BLaER1 (cell line): ENCODE data around the gene ERC2.

Experiments used
- H3K27ac ChIP-seq: shearing (Covaris generic); formaldehyde crosslinking; 2 replicates; pipeline ENCODE4 v1.8.1; 2022
- H3K27me3 ChIP-seq: shearing (Covaris generic); formaldehyde crosslinking; 2 replicates; pipeline ENCODE4 v1.8.1; 2022
- H3K36me3 ChIP-seq: shearing (Covaris generic); formaldehyde crosslinking; 2 replicates; pipeline ENCODE4 v1.8.1; 2022
- H3K4me1 ChIP-seq: shearing (Covaris generic); formaldehyde crosslinking; 2 replicates; pipeline ENCODE4 v1.8.1; 2022
- H3K4me2 ChIP-seq: shearing (Covaris generic); formaldehyde crosslinking; 2 replicates; pipeline ENCODE4 v1.8.1; 2022
- H3K4me3 ChIP-seq: shearing (Covaris generic); formaldehyde crosslinking; 2 replicates; pipeline ENCODE4 v1.8.1; 2022
- H3K9ac ChIP-seq: shearing (Covaris generic); formaldehyde crosslinking; 2 replicates; pipeline ENCODE4 v1.8.1; 2022
- H3K9me3 ChIP-seq: shearing (Covaris generic); formaldehyde crosslinking; 2 replicates; pipeline ENCODE4 v1.8.1; 2022
- H4K20me1 ChIP-seq: shearing (Covaris generic); formaldehyde crosslinking; 2 replicates; pipeline ENCODE4 v1.8.1; 2022
- Cebpa-rat ChIP-seq: shearing (Covaris generic); IDR thresholded peaks from 2 replicates; pipeline ENCODE4 v1.8.1; 2022

Gene ERC2

DNA sequence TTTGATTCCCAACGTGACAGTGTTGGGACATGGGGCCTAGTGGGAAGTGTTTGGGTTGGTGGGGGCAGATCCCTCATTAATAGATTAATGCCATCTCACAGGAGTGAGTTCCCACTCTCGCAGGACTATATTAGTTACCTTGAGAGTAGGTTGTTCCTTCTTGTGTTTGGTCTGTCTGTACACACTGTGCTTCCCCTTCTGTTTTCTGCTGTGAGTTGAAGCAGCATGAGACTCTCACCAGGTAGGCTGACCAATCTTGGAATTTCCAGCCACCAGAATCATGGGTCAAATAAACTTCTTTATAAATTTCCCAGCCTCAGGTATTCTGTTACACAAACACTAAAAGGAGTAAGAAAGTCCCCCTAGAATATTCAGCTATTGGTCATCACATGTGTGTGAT, 145.4 kb downstream of the ERC2 start:
- H3K4me1 ChIP-seq, result peaks cover 56% of the 10 kb centered on the region
- no peaks in the 10 kb centered on the region for H4K20me1 ChIP-seq
- no peak overlapping the region for H3K27ac ChIP-seq
- no peaks in the 10 kb centered on the region for H3K9me3 ChIP-seq
- H3K4me3 ChIP-seq, result no peak overlapping the region
- TF ChIP-seq Cebpa-rat, result no peak
- peak overlapping the region; percentile 50; the same call in 1 of the 2 replicates for H3K4me2 ChIP-seq
- H3K27me3 ChIP-seq, result no peaks in the 10 kb centered on the region
- no peak overlapping the region for H3K9ac ChIP-seq
- no peaks in the 10 kb centered on the region for H3K36me3 ChIP-seq

DNA sequence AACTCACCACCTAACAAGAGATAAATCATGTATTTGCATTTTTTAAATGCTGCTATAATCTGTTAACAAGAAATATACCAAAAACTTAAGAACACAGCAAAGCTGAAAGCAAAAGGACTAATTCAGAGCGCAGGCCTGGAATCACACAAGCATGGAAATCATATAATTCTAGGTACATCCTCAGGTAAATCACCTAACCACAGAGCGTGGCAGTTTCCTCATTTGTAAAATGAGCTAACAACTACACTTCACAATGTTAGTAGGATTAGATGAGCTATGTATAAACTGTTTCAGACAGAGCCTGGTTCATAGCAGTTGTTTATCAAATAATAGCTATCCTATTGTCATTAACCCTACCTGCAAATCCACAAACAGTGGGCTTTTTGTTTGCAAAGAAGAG, 146.4 kb downstream of the ERC2 start:
- peaks cover 56% of the 10 kb centered on the region for H3K4me1 ChIP-seq
- no peak for TF ChIP-seq Cebpa-rat
- H3K27ac ChIP-seq, result no peak overlapping the region
- H3K4me3 ChIP-seq, result no peak overlapping the region
- H3K27me3 ChIP-seq, result no peaks in the 10 kb centered on the region
- H4K20me1 ChIP-seq, result no peaks in the 10 kb centered on the region
- peak overlapping the region; percentile 50 for H3K4me2 ChIP-seq
- H3K9me3 ChIP-seq, result no peaks in the 10 kb centered on the region
- no peak overlapping the region for H3K9ac ChIP-seq
- H3K36me3 ChIP-seq, result no peaks in the 10 kb centered on the region

DNA sequence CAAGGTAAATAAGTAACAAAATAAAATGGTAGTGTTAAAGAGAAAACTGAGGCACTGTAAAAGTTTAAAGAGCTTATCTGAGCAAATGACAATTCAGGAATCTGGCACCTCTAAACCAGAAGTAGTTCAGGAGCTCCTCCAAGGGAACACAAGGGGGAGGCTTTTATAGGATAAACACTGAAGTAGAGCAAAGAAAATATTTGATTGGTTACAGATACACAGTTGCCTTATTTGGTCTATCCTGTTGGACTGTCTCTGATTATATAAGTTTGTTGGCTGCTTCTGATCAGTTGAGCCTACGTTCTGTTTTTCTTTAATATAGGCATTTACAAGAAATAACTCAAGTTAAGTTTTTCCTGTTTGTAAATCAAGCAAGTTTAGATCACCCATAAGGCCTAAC, 146.9 kb downstream of the ERC2 start:
- Histone ChIP-seq H3K36me3 (no peaks in the 10 kb centered on the region), H3K4me3 (no peak overlapping the region), H3K4me2 (peak overlapping the region; percentile 50), H3K9ac (no peak overlapping the region), H4K20me1 (no peaks in the 10 kb centered on the region), H3K27ac (no peak overlapping the region), H3K27me3 (no peaks in the 10 kb centered on the region), H3K9me3 (no peaks in the 10 kb centered on the region), H3K4me1 (peaks cover 56% of the 10 kb centered on the region)
- no peak for TF ChIP-seq Cebpa-rat

DNA sequence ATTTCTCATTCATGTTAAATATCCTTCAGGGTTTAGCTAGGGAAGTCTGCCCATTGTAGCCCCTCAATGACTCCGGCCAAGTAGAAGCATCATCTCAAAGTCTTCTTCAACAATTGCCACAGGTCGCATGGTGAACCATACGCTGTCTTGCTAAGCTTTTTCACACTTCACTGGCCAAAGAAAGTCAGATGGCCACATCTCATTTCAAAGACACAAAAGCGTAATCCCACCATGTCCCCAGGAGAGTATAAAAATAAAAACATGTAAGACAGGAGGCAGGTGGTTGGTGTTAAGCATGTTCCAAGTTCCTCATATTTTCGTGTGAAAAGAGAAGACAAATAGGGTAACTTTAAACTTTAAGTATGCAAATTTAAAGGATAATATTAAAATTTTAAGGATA, 147.4 kb downstream of the ERC2 start:
- Histone ChIP-seq H3K4me2 (peak overlapping the region; percentile 50), H3K9ac (no peak overlapping the region)

DNA sequence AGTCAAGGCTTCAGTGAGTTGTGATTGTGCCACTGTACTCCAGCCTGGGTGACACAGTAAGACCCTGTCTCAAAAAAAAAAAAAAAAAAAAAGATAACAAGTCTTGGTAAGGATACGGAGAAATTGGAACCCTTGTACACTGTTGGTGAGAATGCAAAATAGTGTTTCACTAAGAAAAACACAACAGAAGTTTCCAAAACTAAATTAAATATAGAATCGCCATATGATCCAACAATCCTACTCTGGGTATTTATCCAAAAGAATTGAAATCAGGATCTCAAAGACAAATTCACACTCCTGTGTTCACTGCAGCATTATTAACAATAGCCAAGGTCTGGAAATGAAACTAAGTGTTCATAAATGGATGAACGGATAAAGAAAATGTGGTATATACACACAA, 149.4 kb downstream of the ERC2 start:
- Histone ChIP-seq H3K27me3 (no peaks in the 10 kb centered on the region), H3K9me3 (no peaks in the 10 kb centered on the region), H4K20me1 (no peaks in the 10 kb centered on the region), H3K4me1 (peaks cover 48% of the 10 kb centered on the region), H3K27ac (no peak overlapping the region), H3K4me2 (no peak overlapping the region), H3K4me3 (no peak overlapping the region), H3K36me3 (no peaks in the 10 kb centered on the region), H3K9ac (no peak overlapping the region)
- TF ChIP-seq Cebpa-rat, result no peak

More for the DNA sequence above, 147.4 kb downstream of the ERC2 start:
- Histone ChIP-seq H3K27me3 (no peaks in the 10 kb centered on the region), H4K20me1 (no peaks in the 10 kb centered on the region), H3K27ac (no peak overlapping the region), H3K4me1 (peaks cover 56% of the 10 kb centered on the region), H3K9me3 (no peaks in the 10 kb centered on the region), H3K36me3 (no peaks in the 10 kb centered on the region), H3K4me3 (no peak overlapping the region)
- TF ChIP-seq Cebpa-rat, result no peak

DNA sequence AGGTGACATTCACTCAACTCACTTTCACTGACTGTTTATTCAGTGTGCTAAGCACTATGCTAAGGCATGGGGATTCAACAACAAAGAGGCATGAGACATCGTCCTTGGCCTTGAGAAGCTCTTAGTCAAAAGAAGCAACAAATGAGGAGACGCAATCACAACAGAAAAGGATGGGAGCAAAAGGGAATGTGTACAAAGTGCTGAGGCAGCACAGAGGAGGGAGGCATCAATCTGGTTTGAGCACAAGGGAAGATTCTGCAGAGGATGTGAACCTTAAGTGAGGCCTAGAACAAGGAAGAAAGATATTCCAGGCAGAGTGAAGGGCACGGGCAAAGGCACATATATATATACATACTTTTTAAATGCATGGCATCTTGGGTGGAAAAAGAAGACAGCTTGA, 151.3 kb downstream of the ERC2 start:
- Histone ChIP-seq H3K27me3 (no peaks in the 10 kb centered on the region), H3K4me3 (no peak overlapping the region), H3K4me1 (peaks cover 28% of the 10 kb centered on the region), H3K27ac (no peak overlapping the region), H3K9me3 (no peaks in the 10 kb centered on the region), H3K4me2 (no peak overlapping the region), H4K20me1 (no peaks in the 10 kb centered on the region), H3K9ac (no peak overlapping the region), H3K36me3 (no peaks in the 10 kb centered on the region)
- TF ChIP-seq Cebpa-rat, result no peak

DNA sequence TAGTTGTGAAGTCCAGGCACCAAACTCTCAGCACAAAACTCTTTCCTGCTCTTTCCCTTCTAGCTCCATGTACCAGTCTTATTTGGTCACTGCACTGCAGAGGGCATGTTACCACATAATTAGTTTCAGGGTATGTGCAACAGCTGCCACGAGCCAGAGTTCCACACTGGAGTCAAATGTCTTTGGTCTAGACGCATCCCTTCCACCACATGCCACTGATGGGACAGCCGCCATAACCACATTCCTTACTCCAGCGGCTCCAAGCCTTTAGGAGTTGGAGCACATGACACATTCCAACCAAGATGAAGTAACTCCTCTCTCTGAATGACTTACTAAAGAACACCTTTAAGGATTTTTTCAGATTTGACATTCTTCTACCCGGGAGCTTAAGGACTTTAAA, 153.4 kb downstream of the ERC2 start:
- Histone ChIP-seq H3K27ac (no peak overlapping the region), H3K36me3 (no peaks in the 10 kb centered on the region), H3K9me3 (no peaks in the 10 kb centered on the region), H3K4me2 (no peak overlapping the region), H3K4me3 (no peak overlapping the region), H4K20me1 (no peaks in the 10 kb centered on the region), H3K9ac (no peak overlapping the region), H3K27me3 (no peaks in the 10 kb centered on the region), H3K4me1 (peaks cover 7% of the 10 kb centered on the region)
- no peak for TF ChIP-seq Cebpa-rat

DNA sequence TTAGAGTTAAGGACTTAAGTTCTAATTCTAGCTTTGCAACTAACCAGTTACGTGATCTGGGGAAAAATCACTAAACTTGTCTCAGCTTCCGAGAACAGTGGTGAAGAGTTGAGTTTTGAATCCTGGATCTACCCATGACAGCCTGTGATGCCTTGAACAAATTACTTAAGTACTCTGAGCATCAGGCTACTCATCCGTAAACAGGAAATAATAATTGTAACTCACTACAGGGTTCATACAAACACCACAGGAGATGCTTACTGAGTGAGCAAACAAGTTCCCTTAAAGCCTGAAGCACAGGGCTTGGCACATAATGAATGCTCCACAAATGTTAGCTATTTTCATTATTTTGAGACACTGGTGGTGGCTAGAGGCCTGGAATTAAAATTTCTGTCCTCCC, 158.8 kb downstream of the ERC2 start:
- Histone ChIP-seq H3K27ac (no peak overlapping the region), H3K4me2 (no peak overlapping the region), H3K4me1 (no peaks in the 10 kb centered on the region), H3K9ac (no peak overlapping the region), H3K27me3 (no peaks in the 10 kb centered on the region), H3K36me3 (no peaks in the 10 kb centered on the region), H3K9me3 (no peaks in the 10 kb centered on the region), H4K20me1 (no peaks in the 10 kb centered on the region), H3K4me3 (no peak overlapping the region)
- TF ChIP-seq Cebpa-rat, result no peak

DNA sequence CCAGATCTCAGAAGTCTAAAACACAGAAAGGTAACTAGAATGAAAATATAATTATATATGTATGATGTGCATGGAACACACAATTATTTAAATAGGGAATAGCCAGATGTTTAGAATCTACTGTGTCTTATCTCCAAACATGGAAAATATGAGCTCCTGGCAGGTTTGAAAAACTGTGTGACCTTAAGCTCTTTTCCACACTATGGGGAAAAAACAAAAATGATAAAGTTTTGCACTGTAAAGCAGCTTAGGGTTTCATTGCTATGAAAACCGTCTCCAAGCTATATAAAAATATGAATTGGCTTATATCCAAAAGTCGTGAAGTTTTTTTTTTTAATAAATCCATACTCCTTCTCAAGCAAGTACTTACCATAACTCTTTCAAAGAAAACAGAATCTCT, 159.8 kb downstream of the ERC2 start:
- Histone ChIP-seq H3K9ac (no peak overlapping the region), H3K36me3 (no peaks in the 10 kb centered on the region), H3K9me3 (no peaks in the 10 kb centered on the region), H4K20me1 (no peaks in the 10 kb centered on the region), H3K27ac (no peak overlapping the region), H3K4me3 (no peak overlapping the region), H3K4me2 (no peak overlapping the region), H3K4me1 (no peaks in the 10 kb centered on the region), H3K27me3 (no peaks in the 10 kb centered on the region)
- TF ChIP-seq Cebpa-rat, result no peak

DNA sequence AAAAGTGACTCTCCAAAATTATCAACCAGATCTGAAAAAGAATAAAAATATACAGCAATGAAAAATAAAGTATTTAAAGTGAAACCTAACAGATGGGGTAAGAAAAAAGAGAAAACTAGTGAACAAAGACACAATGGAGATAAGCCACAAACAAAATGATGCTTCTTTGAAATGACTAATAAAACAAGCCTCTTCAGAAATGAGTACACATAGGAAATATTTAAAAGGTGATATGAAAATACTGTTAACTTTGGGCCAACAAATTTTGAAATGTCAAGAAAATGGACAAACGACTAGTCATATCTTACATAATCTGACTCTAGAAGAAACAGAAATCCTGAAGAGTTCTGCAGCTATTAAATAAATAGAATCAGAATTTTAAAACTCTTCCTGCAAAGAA, 164.2 kb downstream of the ERC2 start:
- no peak overlapping the region for H3K4me2 ChIP-seq
- H3K36me3 ChIP-seq, result no peaks in the 10 kb centered on the region
- H3K27ac ChIP-seq, result no peak overlapping the region
- no peaks in the 10 kb centered on the region for H3K9me3 ChIP-seq
- H3K4me3 ChIP-seq, result no peak overlapping the region
- H3K27me3 ChIP-seq, result no peaks in the 10 kb centered on the region
- H3K4me1 ChIP-seq, result no peaks in the 10 kb centered on the region
- H4K20me1 ChIP-seq, result no peaks in the 10 kb centered on the region
- TF ChIP-seq Cebpa-rat, result no peak
- H3K9ac ChIP-seq, result no peak overlapping the region

DNA sequence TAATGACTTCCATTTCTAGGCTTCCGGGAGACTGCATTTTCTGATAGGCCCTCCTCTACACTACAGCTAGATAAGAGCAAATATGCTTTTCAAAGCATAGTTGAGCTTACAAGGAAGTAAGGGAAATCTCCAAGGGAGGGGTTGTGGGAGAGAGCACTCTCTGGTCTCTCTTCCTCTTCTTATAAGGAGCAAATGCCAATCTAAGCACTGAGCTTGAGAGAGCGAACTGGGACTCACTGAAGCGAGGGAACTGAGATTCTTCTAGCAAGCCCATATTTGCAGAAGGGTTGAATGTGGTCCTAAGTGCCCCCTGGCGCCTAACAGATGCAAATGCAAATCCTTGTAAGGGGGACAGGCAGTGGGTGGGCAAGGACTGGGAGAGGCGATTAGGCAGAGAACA, 164.8 kb downstream of the ERC2 start:
- Histone ChIP-seq H3K27ac (no peak overlapping the region), H3K36me3 (no peaks in the 10 kb centered on the region), H4K20me1 (no peaks in the 10 kb centered on the region), H3K9me3 (no peaks in the 10 kb centered on the region), H3K4me1 (no peaks in the 10 kb centered on the region), H3K4me3 (no peak overlapping the region), H3K4me2 (no peak overlapping the region), H3K9ac (no peak overlapping the region), H3K27me3 (no peaks in the 10 kb centered on the region)
- no peak for TF ChIP-seq Cebpa-rat
